GM12874 (cell line): ENCODE results near the gene MYO1D.
A peak's percentile ranks its signal among the peaks of the same experiment; 100 is the strongest.

ENCODE experiments used
- CTCF ChIP-seq: IDR thresholded peaks from 2 replicates; pipeline ENCODE4 v1.5.1; 2011; ENCODE audit warnings: low read depth, mild to moderate bottlenecking, control low read depth, low read length, moderate library complexity; ENCODE audit not compliant: insufficient read depth

Gene MYO1D

DNA sequence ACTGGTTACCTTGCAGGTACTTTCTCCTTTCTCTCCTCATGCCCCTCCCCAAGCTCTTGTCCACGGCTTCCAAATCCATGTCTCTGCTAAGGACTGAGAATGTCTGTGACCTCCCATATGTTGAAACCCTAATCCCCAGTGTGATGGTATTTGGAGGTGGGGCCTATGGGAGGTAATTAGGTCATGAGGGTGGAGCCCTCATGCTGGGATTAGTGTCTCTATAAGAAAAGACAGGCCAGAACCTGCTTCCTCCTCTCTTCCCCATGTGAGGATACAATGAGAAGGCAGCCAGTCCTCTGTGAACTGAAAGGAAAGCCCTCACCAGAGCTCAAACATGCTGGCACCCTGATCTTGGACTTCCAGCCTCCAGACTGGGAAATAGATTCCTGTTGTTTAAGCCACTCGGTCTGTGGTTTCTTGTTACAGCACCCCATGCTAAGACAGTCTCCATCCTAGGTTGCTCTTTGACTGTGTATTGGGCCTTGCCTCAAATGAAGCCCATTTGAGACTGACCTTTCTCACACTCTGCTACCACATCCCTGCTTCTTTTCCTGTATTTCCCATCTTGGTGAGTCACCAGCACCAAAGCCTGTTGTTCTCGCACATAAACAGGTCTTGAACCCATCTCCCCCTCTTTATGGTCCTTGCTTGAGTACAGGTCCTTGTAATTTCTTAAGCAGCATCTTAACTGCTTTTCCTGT lies 255.2 kb downstream of the MYO1D start:
- TF ChIP-seq CTCF, result no peak

DNA sequence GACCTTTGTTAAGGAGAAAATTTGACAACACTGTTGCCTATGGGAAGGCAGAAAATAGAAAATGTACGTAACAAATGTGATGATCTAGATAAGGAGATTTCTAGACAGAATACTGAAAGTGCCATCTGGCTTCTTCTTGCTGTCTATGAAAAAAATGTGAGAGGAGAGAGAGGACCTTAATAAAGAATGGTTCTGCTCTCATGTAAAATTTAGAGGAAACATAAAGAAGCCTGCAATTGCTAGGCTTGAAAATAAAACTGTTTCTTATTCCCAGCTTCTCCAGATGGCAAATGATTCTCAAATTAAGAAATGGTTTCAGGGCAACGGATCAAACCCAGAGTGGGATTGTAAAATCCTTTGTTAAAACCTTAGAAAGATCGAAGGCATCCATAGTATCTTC lies 261.6 kb downstream of the MYO1D start:
- TF ChIP-seq CTCF, result no peak

- TF ChIP-seq CTCF, result no peak
Measured at GRCh38 chr17:32610943-32611342, 266.0 kb downstream of the MYO1D start.

GRCh38 chr17:32609884-32610650 lies 266.9 kb downstream of the MYO1D start:
- TF ChIP-seq CTCF, result no peak

DNA sequence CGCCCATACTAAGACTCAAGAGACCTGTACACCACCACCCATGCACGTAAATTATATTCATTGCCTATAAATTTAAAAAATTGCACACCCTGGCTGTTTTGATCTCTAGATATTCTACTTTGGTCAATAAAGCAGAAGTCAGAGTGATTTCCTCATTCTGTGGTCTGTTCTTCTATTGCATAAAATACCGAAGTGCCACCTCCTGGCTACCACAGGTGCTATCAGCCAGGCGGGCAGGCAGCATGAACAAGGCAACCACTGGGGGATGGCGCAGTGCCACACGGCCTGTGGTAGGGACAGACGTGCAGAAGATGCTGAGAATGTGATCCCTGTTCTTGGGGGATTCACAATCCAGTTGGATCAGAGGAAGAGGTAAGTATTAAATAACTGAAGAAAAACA lies 267.8 kb downstream of the MYO1D start:
- TF ChIP-seq CTCF, result peak; percentile 58

GRCh38 chr17:32608267-32608666 lies 268.7 kb downstream of the MYO1D start:
- TF ChIP-seq CTCF, result no peak

- TF ChIP-seq CTCF, result no peak
Measured at GRCh38 chr17:32604966-32605365, 272.0 kb downstream of the MYO1D start.
